Endothelial cell (in vitro differentiated cells): ENCODE measurements around the gene CSRP1. TPM values are rescaled to one million over a fixed set of nuclear protein-coding genes. Genes with fewer than 3 reads are reported as not detected.

ENCODE experiments used
- DNase-seq: peaks from one replicate; pipeline ENCODE4 v3.0.0; 2021; ENCODE audit warnings: low spot score
- H3K27ac Mint-ChIP-seq: one replicate; pipeline ENCODE4 v1.8.0; 2021; ENCODE audit warnings: mixed read lengths, inconsistent platforms; ENCODE audit not compliant: unreplicated experiment
- H3K27me3 Mint-ChIP-seq: one replicate; pipeline ENCODE4 v1.8.0; 2021; ENCODE audit warnings: mild to moderate bottlenecking, moderate library complexity, mixed read lengths, inconsistent platforms; ENCODE audit not compliant: unreplicated experiment
- H3K36me3 Mint-ChIP-seq: one replicate; pipeline ENCODE4 v1.8.0; 2021; ENCODE audit warnings: mild to moderate bottlenecking, low read depth, mixed read lengths, inconsistent platforms; ENCODE audit not compliant: unreplicated experiment
- H3K4me1 Mint-ChIP-seq: one replicate; pipeline ENCODE4 v1.8.0; 2021; ENCODE audit warnings: mild to moderate bottlenecking, mixed read lengths, inconsistent platforms; ENCODE audit not compliant: unreplicated experiment
- H3K4me3 Mint-ChIP-seq: one replicate; pipeline ENCODE4 v1.8.0; 2021; ENCODE audit warnings: mild to moderate bottlenecking, mixed read lengths, inconsistent platforms; ENCODE audit not compliant: unreplicated experiment
- H3K9me3 Mint-ChIP-seq: one replicate; pipeline ENCODE4 v1.8.0; 2021; ENCODE audit warnings: mixed read lengths, inconsistent platforms; ENCODE audit not compliant: unreplicated experiment
- CTCF ChIP-seq: fragments of 200-600 bp; sonication (generic); IDR thresholded peaks from one replicate; pipeline ENCODE4 v1.5.0; 2021; ENCODE audit warnings: antibody characterized with exemption; ENCODE audit not compliant: unreplicated experiment
- total RNA-seq: library from RNA; stranded (reverse); fragmentation: NEBNext Ultra II Directional; extraction: Animal tissue kit (Norgen Biotek cat#: 25700); gene quantifications from one replicate; pipeline ENCODE4 v1.2.1, GENCODE V29; 2021; ENCODE audit not compliant: unreplicated experiment

The CSRP1 gene
- total RNA-seq, 1 donor from 2014 or later, result 111 TPM

DNA sequence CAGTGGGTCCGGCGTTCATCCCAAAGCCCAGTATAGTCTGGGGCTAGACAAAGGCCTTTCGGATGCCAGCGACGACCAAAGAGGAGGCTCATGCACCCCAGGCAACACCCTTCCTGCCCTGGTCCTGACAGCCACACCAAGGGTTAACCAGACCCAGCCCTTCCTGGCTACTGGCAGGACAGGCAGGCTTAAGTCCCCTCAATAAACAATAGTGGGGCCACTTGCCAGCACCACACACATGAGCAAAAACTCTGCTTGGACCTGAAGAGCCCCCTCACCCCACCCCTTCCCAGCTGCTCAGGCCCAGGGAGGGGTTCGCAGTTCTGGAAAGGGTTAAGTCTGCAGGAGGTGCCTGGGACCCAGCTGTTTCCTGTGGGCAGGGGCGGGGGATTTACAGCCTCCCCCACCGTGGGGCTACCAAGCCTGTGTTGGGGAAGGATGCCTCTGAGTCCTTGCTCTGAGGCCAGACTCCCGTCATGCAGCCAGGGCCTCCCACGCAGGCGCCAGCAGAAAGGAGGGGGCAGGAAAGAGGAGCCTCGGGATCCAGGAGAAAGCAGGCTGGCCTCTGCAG is 56.1 kb downstream of the CSRP1 start:
- peaks cover 7% of the 10 kb centered on the region for H3K27me3 Mint-ChIP-seq
- no peak overlapping the region for H3K27ac Mint-ChIP-seq
- no peaks in the 10 kb centered on the region for H3K9me3 Mint-ChIP-seq
- no peaks in the 10 kb centered on the region for H3K36me3 Mint-ChIP-seq
- H3K4me3 Mint-ChIP-seq, result no peak overlapping the region
- no peak for TF ChIP-seq CTCF
- DNase-seq, result peak; percentile 69
- H3K4me1 Mint-ChIP-seq, result peaks cover 32% of the 10 kb centered on the region

DNA sequence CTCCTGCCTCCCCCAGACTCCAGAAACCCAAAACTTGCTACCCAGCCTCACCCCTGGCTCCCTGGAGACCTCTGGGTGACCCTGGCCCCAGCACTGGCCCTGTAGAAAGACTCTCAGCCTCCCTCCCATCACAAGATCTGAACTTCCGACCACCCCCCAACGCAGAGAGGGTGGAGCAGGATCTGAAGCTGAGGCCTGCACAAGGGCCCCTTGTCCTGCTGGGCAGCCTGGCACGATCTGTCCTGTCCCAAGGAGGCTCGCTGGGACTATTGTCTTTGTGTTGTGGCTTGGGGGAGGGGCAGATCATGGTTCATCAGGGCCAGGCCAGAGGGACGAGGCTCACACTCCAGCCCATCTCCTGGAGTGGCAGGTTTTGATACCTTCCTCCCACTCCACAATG is 57.9 kb downstream of the CSRP1 start:
- DNase-seq, result no peak
- Mint-ChIP-seq H3K9me3 (no peaks in the 10 kb centered on the region), H3K27ac (no peak overlapping the region), H3K4me1 (peaks cover 29% of the 10 kb centered on the region), H3K27me3 (peaks cover 4% of the 10 kb centered on the region), H3K4me3 (no peak overlapping the region), H3K36me3 (no peaks in the 10 kb centered on the region)
- TF ChIP-seq CTCF, result no peak

GRCh38 chr1:201447903-201448871 is 58.7 kb downstream of the CSRP1 start:
- DNase-seq, result peak; percentile 76
- Mint-ChIP-seq H3K4me1 (peaks cover 31% of the 10 kb centered on the region), H3K4me3 (no peak overlapping the region), H3K9me3 (no peaks in the 10 kb centered on the region), H3K27me3 (peaks cover 4% of the 10 kb centered on the region), H3K36me3 (no peaks in the 10 kb centered on the region), H3K27ac (no peak overlapping the region)
- TF ChIP-seq CTCF, result peak; percentile 79

DNA sequence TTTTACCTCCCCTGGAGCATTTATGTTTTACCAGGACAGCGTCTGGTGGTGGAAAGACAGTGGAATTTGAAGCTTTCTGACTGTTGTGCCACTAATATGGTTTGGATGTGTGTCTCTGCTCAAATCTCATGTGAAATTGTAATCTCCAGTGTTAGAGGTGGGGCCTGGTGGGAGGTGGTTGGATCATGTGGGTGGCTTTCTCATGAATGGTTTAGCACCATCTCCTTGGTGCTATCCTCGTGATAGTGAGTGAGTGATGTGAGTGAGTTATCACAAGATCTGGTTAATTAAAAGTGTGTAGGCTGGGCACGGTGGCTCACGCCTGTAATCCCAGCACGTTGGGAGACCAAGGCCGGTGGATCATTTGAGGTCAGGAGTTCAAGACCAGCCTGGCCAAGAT is 61.6 kb downstream of the CSRP1 start:
- no peak for TF ChIP-seq CTCF
- H3K27me3 Mint-ChIP-seq, result peaks cover 4% of the 10 kb centered on the region
- no peak for DNase-seq
- H3K4me3 Mint-ChIP-seq, result no peak overlapping the region
- H3K9me3 Mint-ChIP-seq, result no peaks in the 10 kb centered on the region
- no peak overlapping the region for H3K27ac Mint-ChIP-seq
- peaks cover 24% of the 10 kb centered on the region for H3K4me1 Mint-ChIP-seq
- H3K36me3 Mint-ChIP-seq, result no peaks in the 10 kb centered on the region

- H3K27ac Mint-ChIP-seq, result no peak overlapping the region
- no peaks in the 10 kb centered on the region for H3K9me3 Mint-ChIP-seq
- H3K4me1 Mint-ChIP-seq, result peaks cover 19% of the 10 kb centered on the region
- TF ChIP-seq CTCF, result no peak
- H3K27me3 Mint-ChIP-seq, result peaks cover 2% of the 10 kb centered on the region
- H3K4me3 Mint-ChIP-seq, result no peak overlapping the region
- no peak for DNase-seq
- H3K36me3 Mint-ChIP-seq, result no peaks in the 10 kb centered on the region
Measured at GRCh38 chr1:201444792-201445191, 62.1 kb downstream of the CSRP1 start.
